Erythroblast (primary cell): ENCODE results near the gene GALNT5.

ENCODE experiments used
- GATA1 ChIP-seq: IDR thresholded peaks from 2 replicates; pipeline ENCODE4 v1.6.1; 2011; ENCODE audit warnings: low read depth, mild to moderate bottlenecking, control low read depth, low read length, moderate library complexity
- POLR2A ChIP-seq: IDR thresholded peaks from 2 replicates; pipeline ENCODE4 v1.6.1; 2011; ENCODE audit warnings: mild to moderate bottlenecking, low read length

DNA sequence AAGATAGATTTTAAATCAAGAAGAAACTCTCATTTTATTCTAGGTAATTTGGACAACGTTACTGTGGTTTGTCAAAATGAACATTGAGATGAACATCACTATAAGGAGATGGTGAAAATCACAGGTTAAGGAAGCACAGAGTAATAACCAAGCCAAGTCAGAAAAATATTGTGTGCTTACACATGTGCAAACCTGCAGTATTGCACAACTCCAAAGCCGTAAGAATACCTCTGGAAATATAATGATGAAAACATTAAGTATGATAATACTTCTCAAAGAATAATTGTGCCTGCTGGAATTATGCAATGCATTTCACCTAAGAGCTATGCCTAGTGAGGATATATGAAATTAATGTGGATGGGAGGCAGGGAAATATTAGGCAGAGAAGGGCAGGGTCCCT, 21.1 kb upstream of the GALNT5 start:
- TF ChIP-seq POLR2A, result no peak
- TF ChIP-seq GATA1, result no peak
